Measurements from ENCODE around the gene AGBL3.

Gene AGBL3

GRCh38 chr7:134946260-134946659 lies 40.0 kb upstream of the AGBL3 start:
- Histone ChIP-seq H3K9me3 (no peaks in the 10 kb centered on the region), H3K27ac (no peak overlapping the region), H3K27me3 (no peaks in the 10 kb centered on the region), H3K36me3 (no peaks in the 10 kb centered on the region), H3K4me3 (ENCODE audit: low read depth in 1 of 2, low read length in 1 of 2) (no peak overlapping the region), H3K4me1 (ENCODE audit: control insufficient read depth in 1 of 2, insufficient read depth in 1 of 2, low read depth in 1 of 2, low read length in 1 of 2) (no peaks in the 10 kb centered on the region)
- TF ChIP-seq CTCF (IDR thresholded peaks at IDR 0.05), result no peak

GRCh38 chr7:134947329-134947728 lies 39.0 kb upstream of the AGBL3 start:
- Histone ChIP-seq H3K4me3 (ENCODE audit: low read depth in 1 of 2, low read length in 1 of 2) (no peak overlapping the region), H3K27ac (no peak overlapping the region), H3K9me3 (no peaks in the 10 kb centered on the region), H3K4me1 (ENCODE audit: control insufficient read depth in 1 of 2, insufficient read depth in 1 of 2, low read depth in 1 of 2, low read length in 1 of 2) (no peaks in the 10 kb centered on the region), H3K27me3 (no peaks in the 10 kb centered on the region), H3K36me3 (no peaks in the 10 kb centered on the region)
- TF ChIP-seq CTCF (IDR thresholded peaks at IDR 0.05), result no peak

GRCh38 chr7:134947831-134948230 lies 38.5 kb upstream of the AGBL3 start:
- H3K36me3 ChIP-seq, result no peaks in the 10 kb centered on the region
- no peak for TF ChIP-seq CTCF (IDR thresholded peaks at IDR 0.05)
- no peak overlapping the region for H3K4me3 ChIP-seq (ENCODE audit: low read depth in 1 of 2, low read length in 1 of 2)
- no peaks in the 10 kb centered on the region for H3K4me1 ChIP-seq (ENCODE audit: control insufficient read depth in 1 of 2, insufficient read depth in 1 of 2, low read depth in 1 of 2, low read length in 1 of 2)
- H3K27me3 ChIP-seq, result no peaks in the 10 kb centered on the region
- no peak overlapping the region for H3K27ac ChIP-seq
- H3K9me3 ChIP-seq, result no peaks in the 10 kb centered on the region

GRCh38 chr7:134948246-134948645 lies 38.1 kb upstream of the AGBL3 start:
- no peaks in the 10 kb centered on the region for H3K36me3 ChIP-seq

GRCh38 chr7:134948736-134949135 lies 37.6 kb upstream of the AGBL3 start:
- Histone ChIP-seq H3K4me1 (ENCODE audit: control insufficient read depth in 1 of 2, insufficient read depth in 1 of 2, low read depth in 1 of 2, low read length in 1 of 2) (no peaks in the 10 kb centered on the region), H3K27me3 (no peaks in the 10 kb centered on the region), H3K36me3 (no peaks in the 10 kb centered on the region), H3K9me3 (no peaks in the 10 kb centered on the region), H3K4me3 (ENCODE audit: low read depth in 1 of 2, low read length in 1 of 2) (no peak overlapping the region), H3K27ac (no peak overlapping the region)
- TF ChIP-seq CTCF (IDR thresholded peaks at IDR 0.05), result no peak

More at GRCh38 chr7:134948246-134948645, 38.1 kb upstream of the AGBL3 start:
- Histone ChIP-seq H3K27ac (no peak overlapping the region), H3K9me3 (no peaks in the 10 kb centered on the region), H3K27me3 (no peaks in the 10 kb centered on the region), H3K4me3 (ENCODE audit: low read depth in 1 of 2, low read length in 1 of 2) (no peak overlapping the region), H3K4me1 (ENCODE audit: control insufficient read depth in 1 of 2, insufficient read depth in 1 of 2, low read depth in 1 of 2, low read length in 1 of 2) (no peaks in the 10 kb centered on the region)
- no peak for TF ChIP-seq CTCF (IDR thresholded peaks at IDR 0.05)

- Histone ChIP-seq H3K36me3 (no peaks in the 10 kb centered on the region), H3K4me3 (ENCODE audit: low read depth in 1 of 2, low read length in 1 of 2) (no peak overlapping the region), H3K9me3 (no peaks in the 10 kb centered on the region), H3K27ac (no peak overlapping the region), H3K4me1 (ENCODE audit: control insufficient read depth in 1 of 2, insufficient read depth in 1 of 2, low read depth in 1 of 2, low read length in 1 of 2) (no peaks in the 10 kb centered on the region), H3K27me3 (no peaks in the 10 kb centered on the region)
- no peak for TF ChIP-seq CTCF (IDR thresholded peaks at IDR 0.05)
These were observed 37.1 kb upstream of the AGBL3 start for GRCh38 chr7:134949171-134949570.
